H1 (cell line): ENCODE data around the gene QSOX2. TPM values are rescaled to one million over a fixed set of nuclear protein-coding genes. Genes with fewer than 3 reads are reported as not detected.
A peak's percentile ranks its signal among the peaks of the same experiment; 100 is the strongest.

Experiments
- CTCF ChIA-PET: fragments of 300-600 bp; sonication (Branson Sonifier 250); formaldehyde crosslinking; loops from one replicate; lab custom pipeline; 2021; ENCODE audit not compliant: partially characterized antibody; lab: Charles Lee
- POLR2A ChIA-PET: fragments of 300-600 bp; sonication (Branson Sonifier 250); formaldehyde crosslinking; loops from one replicate; lab custom pipeline; 2021; ENCODE audit warnings: inconsistent platforms; ENCODE audit not compliant: partially characterized antibody; lab: Charles Lee
- DNase-seq, 2 experiments: peaks; one replicate each; pipeline versions ENCODE4 v3.0.0 to v3.0.0-alpha.2; 2010 to 2022; ENCODE audit warnings: low spot score in 2 of 2, low read depth in 1 of 2, mixed read lengths in 1 of 2
- FAIRE-seq: peaks from 2 replicates; lab custom pipeline; 2011; peaks lifted over from hg19 to GRCh38; lab: Jason Lieb, UNC
- H2AFZ ChIP-seq: 2 replicates; pipeline ENCODE4 v1.8.1; 2012; ENCODE audit warnings: low read length, inconsistent platforms
- H2AK5ac ChIP-seq: 2 replicates; pipeline ENCODE4 v1.6.1; 2013; ENCODE audit warnings: low read depth, low read length
- H2BK120ac ChIP-seq: replicated peaks from 2 replicates; pipeline ENCODE3; 2013; ENCODE audit warnings: low read depth, low read length, inconsistent platforms
- H2BK12ac ChIP-seq: 2 replicates; pipeline ENCODE4 v1.6.1; 2013; ENCODE audit warnings: low read depth, low read length
- H2BK15ac ChIP-seq: 2 replicates; pipeline ENCODE4 v1.6.1; 2013; ENCODE audit warnings: low read length
- H2BK20ac ChIP-seq: 2 replicates; pipeline ENCODE4 v1.6.1; 2013; ENCODE audit warnings: low read length
- H2BK5ac ChIP-seq: 2 replicates; pipeline ENCODE4 v1.6.1; 2013; ENCODE audit warnings: low read depth, low read length
- H3K14ac ChIP-seq: 2 replicates; pipeline ENCODE4 v1.6.1; 2013; ENCODE audit warnings: inconsistent platforms; ENCODE audit not compliant: insufficient read length
- H3K18ac ChIP-seq: 2 replicates; pipeline ENCODE4 v1.6.1; 2013; ENCODE audit warnings: low read length; ENCODE audit errors: extremely low read depth
- H3K23ac ChIP-seq: 2 replicates; pipeline ENCODE4 v1.6.1; 2013; ENCODE audit warnings: inconsistent platforms; ENCODE audit not compliant: insufficient read length
- H3K23me2 ChIP-seq: 2 replicates; pipeline ENCODE4 v1.6.1; 2013; ENCODE audit warnings: low read depth, low read length
- H3K27ac ChIP-seq: 2 replicates; pipeline ENCODE4 v1.6.1; 2011; ENCODE audit warnings: low read depth, low read length, inconsistent platforms
- H3K27me3 ChIP-seq, 4 experiments: replicated peaks in 1 of 4; 1 replicate in 1 of 4; 2 replicates in 3 of 4; pipeline versions ENCODE4 v1.6.1 to v1.8.1; 2011 to 2013; ENCODE audit warnings: low read length in 3 of 4, mild to moderate bottlenecking in 3 of 4, inconsistent platforms in 2 of 4, mixed read lengths in 2 of 4, moderate library complexity in 1 of 4; ENCODE audit not compliant: control insufficient read depth in 3 of 4, insufficient read depth in 3 of 4; ENCODE audit errors: extremely low read depth in 1 of 4
- H3K36me3 ChIP-seq, 4 experiments: 2 replicates each; pipeline versions ENCODE4 v1.6.1 to v1.8.1; 2011 to 2013; ENCODE audit warnings: mild to moderate bottlenecking in 4 of 4, low read length in 3 of 4, moderate library complexity in 2 of 4, control low read depth in 1 of 4, inconsistent platforms in 1 of 4; ENCODE audit not compliant: insufficient read depth in 4 of 4, control insufficient read depth in 2 of 4
- H3K4ac ChIP-seq: replicated peaks from 2 replicates; pipeline ENCODE3; 2013; ENCODE audit warnings: low read length, low read depth, mixed read lengths, inconsistent platforms; ENCODE audit not compliant: insufficient read length
- H3K4me1 ChIP-seq, 4 experiments: replicated peaks in 1 of 4; 1 replicate in 1 of 4; 2 replicates in 3 of 4; pipeline versions ENCODE4 v1.6.1 to v1.8.1; 2011 to 2013; ENCODE audit warnings: low read length in 3 of 4, inconsistent platforms in 2 of 4, mixed read lengths in 1 of 4; ENCODE audit not compliant: insufficient read depth in 4 of 4, control insufficient read depth in 3 of 4
- H3K4me2 ChIP-seq, 2 experiments: 2 replicates each; pipeline versions ENCODE4 v1.6.1 to v1.8.1; 2011 to 2013; ENCODE audit warnings: low read depth in 2 of 2, low read length in 2 of 2, control low read depth in 1 of 2, inconsistent platforms in 1 of 2, mild to moderate bottlenecking in 1 of 2; ENCODE audit not compliant: insufficient read depth in 1 of 2
- H3K4me3 ChIP-seq, 4 experiments: fragments of 200-600, 300-600 bp in 1 of 4; sonication (generic), shearing (Covaris generic), sonication (Bioruptor Twin) in 1 of 4; 2 replicates each; pipeline versions ENCODE4 v1.5.1 to v1.8.1; 2011 to 2016; ENCODE audit warnings: low read length in 4 of 4, low read depth in 3 of 4, control low read depth in 2 of 4, inconsistent platforms in 2 of 4, mild to moderate bottlenecking in 2 of 4, mixed read lengths in 1 of 4, moderate library complexity in 1 of 4; ENCODE audit not compliant: insufficient read depth in 2 of 4; ENCODE audit errors: extremely low read depth in 1 of 4
- H3K56ac ChIP-seq: replicated peaks from 2 replicates; pipeline ENCODE3; 2013; ENCODE audit warnings: low read depth, mild to moderate bottlenecking, mixed read lengths, low read length, inconsistent platforms; ENCODE audit not compliant: insufficient read length
- H3K79me1 ChIP-seq: 2 replicates; pipeline ENCODE4 v1.6.1; 2013; ENCODE audit warnings: low read depth, low read length, control low read depth
- H3K79me2 ChIP-seq, 2 experiments: 2 replicates each; pipeline versions ENCODE4 v1.6.1 to v1.8.1; 2012 to 2013; ENCODE audit warnings: low read length in 2 of 2, mild to moderate bottlenecking in 2 of 2, inconsistent platforms in 1 of 2; ENCODE audit not compliant: insufficient read depth in 2 of 2, control insufficient read depth in 1 of 2
- H3K9ac ChIP-seq, 4 experiments: replicated peaks in 1 of 4; 1 replicate in 1 of 4; 2 replicates in 3 of 4; pipeline versions ENCODE4 v1.6.1 to v1.8.1; 2011 to 2013; ENCODE audit warnings: low read depth in 3 of 4, low read length in 3 of 4, control low read depth in 2 of 4, mild to moderate bottlenecking in 2 of 4, moderate library complexity in 2 of 4, inconsistent platforms in 1 of 4; ENCODE audit errors: extremely low read depth in 1 of 4
- H3K9me3 ChIP-seq, 2 experiments: 2 replicates each; pipeline versions ENCODE4 v1.6.1 to v1.8.1; 2012 to 2013; ENCODE audit warnings: mild to moderate bottlenecking in 2 of 2, moderate library complexity in 2 of 2, control low read depth in 1 of 2, inconsistent platforms in 1 of 2, low read depth in 1 of 2, low read length in 1 of 2, mixed read lengths in 1 of 2; ENCODE audit not compliant: insufficient read depth in 2 of 2
- H4K20me1 ChIP-seq, 2 experiments: replicated peaks in 1 of 2; 2 replicates each; pipeline versions ENCODE3 to v1.8.1; 2011 to 2013; ENCODE audit warnings: inconsistent platforms in 2 of 2, low read length in 2 of 2, mild to moderate bottlenecking in 1 of 2; ENCODE audit not compliant: insufficient read depth in 2 of 2, control insufficient read depth in 1 of 2
- H4K5ac ChIP-seq: 2 replicates; pipeline ENCODE4 v1.6.1; 2013; ENCODE audit warnings: low read length, low read depth, mixed read lengths, inconsistent platforms; ENCODE audit not compliant: insufficient read length
- H4K8ac ChIP-seq: 2 replicates; pipeline ENCODE4 v1.8.0; 2013; ENCODE audit warnings: mild to moderate bottlenecking, moderate library complexity, low read length, inconsistent platforms; ENCODE audit not compliant: insufficient read depth; ENCODE audit errors: extremely low read depth
- H4K91ac ChIP-seq: replicated peaks from 2 replicates; pipeline ENCODE3; 2013; ENCODE audit warnings: low read length, mixed read lengths, inconsistent platforms; ENCODE audit not compliant: insufficient read length
- CBX5 ChIP-seq: fragments of 300-800, 300-1000 bp; sonication (generic); IDR thresholded peaks from 2 replicates; pipeline ENCODE4 v1.7.1; 2016; ENCODE audit warnings: antibody characterized with exemption, low read length, low read depth
- SAP30 ChIP-seq: fragments of 300-600 bp; sonication (generic); IDR thresholded peaks from 2 replicates; pipeline ENCODE4 v1.7.1; 2012; ENCODE audit warnings: low read length, moderate library complexity, mild to moderate bottlenecking, inconsistent platforms; ENCODE audit not compliant: insufficient read depth, insufficient replicate concordance
- WGBS, 2 experiments: shearing (Covaris generic) in 1 of 2; methylation state at CpG; one replicate each; pipeline versions ENCODE4 v1.1.6 to v1.1.7; 2013 to 2015; ENCODE audit warnings: low lambda C conversion rate in 2 of 2, mixed read lengths in 2 of 2, inconsistent platforms in 1 of 2, low coverage in 1 of 2, missing lambda C conversion rate in 1 of 2; ENCODE audit not compliant: insufficient replicate concordance in 2 of 2, insufficient coverage in 1 of 2, insufficient read length in 1 of 2; ENCODE audit errors: extremely low coverage in 1 of 2, missing lambda C conversion rate in 1 of 2; 5-methylcytosine and 5-hydroxymethylcytosine counted together
- polyA plus RNA-seq, 7 experiments: library from polyadenylated mRNA; depleted of rRNA in 3 of 7; stranded (reverse) in 5 of 7; unstranded in 2 of 7; fragments of >200 nt in 5 of 7; fragments of 200-250 nt in 2 of 7; gene quantifications; 1 replicate in 5 of 7; 2 replicates in 1 of 7; 4 replicates in 1 of 7; pipeline versions ENCODE4 v1.2.1 to v1.2.3, GENCODE V29; 2011 to 2013; ENCODE audit warnings: missing spikeins in 2 of 7, mixed read lengths in 2 of 7
- total RNA-seq: library from RNA; stranded (reverse); fragmentation: NEBNext Ultra II Directional; extraction: Animal tissue kit (Norgen Biotek cat#: 25700); gene quantifications from 2 replicates; pipeline ENCODE4 v1.2.1, GENCODE V29; 2021

QSOX2 gene
- total and polyA plus RNA-seq, 2 of the 8 experiments (the other 6 are each of a cell fraction or from before 2014, with no cell fraction given), result 18.0 to 28.6 TPM

- no peak overlapping the region for H4K91ac ChIP-seq
- H3K18ac ChIP-seq, result no peak overlapping the region
- FAIRE-seq (no peak), DNase-seq (no peak)
- no peak overlapping the region for H2BK15ac ChIP-seq
- ChIA-PET POLR2A (interaction anchor here (1.2 kb wide), 1 partner anchor 24 kb away, joined by 3 read pairs; no protein-coding TSS in a partner anchor), CTCF (interaction anchor here (0.7 to 6.7 kb wide), 25 partner anchors 11 to 136 kb away, joined by 3 to 52 read pairs (median 5); partner anchors contain the start of gene LHX3)
- H4K20me1 ChIP-seq, result peaks cover 26 to 31% of the 10 kb centered on the region in 2 experiments
- no peak overlapping the region for H3K4me3 ChIP-seq
- H2BK5ac ChIP-seq, result peak overlapping the region; percentile 67
- H3K9me3 ChIP-seq, result no peaks in the 10 kb centered on the region
- H2AK5ac ChIP-seq, result no peak overlapping the region
- no peak overlapping the region for H2BK12ac ChIP-seq
- 94% methylated on average over 30 of the region's 30 CpGs; no CpG with 5 or more reads in 1 of the 2 experiments for WGBS, 2 experiments
- H3K36me3 ChIP-seq, result peaks cover 0 to 2% (median 1%) of the 10 kb centered on the region in 4 experiments; a peak in 4 of 8 replicates
- H3K4me1 ChIP-seq, result no peaks in the 10 kb centered on the region; a peak in 1 of 7 replicates
- H3K14ac ChIP-seq, result no peak overlapping the region
- H2BK120ac ChIP-seq, result no peak overlapping the region
- TF ChIP-seq SAP30, result no peak
- TF ChIP-seq CBX5, result no peak
- no peak overlapping the region for H2AFZ ChIP-seq
- H3K79me2 ChIP-seq, result peaks cover 0 to 64% of the 10 kb centered on the region in 2 experiments; a peak in 2 of 4 replicates
- no peaks in the 10 kb centered on the region for H3K27me3 ChIP-seq
- no peak overlapping the region for H4K5ac ChIP-seq
- H3K4ac ChIP-seq, result no peak overlapping the region
- H3K27ac ChIP-seq, result no peak overlapping the region
- no peak overlapping the region for H3K23ac ChIP-seq
- H4K8ac ChIP-seq, result no peak overlapping the region
- no peaks in the 10 kb centered on the region for H3K23me2 ChIP-seq
- no peak overlapping the region for H2BK20ac ChIP-seq
- no peak overlapping the region for H3K4me2 ChIP-seq
- H3K79me1 ChIP-seq, result peaks cover 16% of the 10 kb centered on the region
- H3K56ac ChIP-seq, result no peak overlapping the region
- H3K9ac ChIP-seq, result no peak overlapping the region
Measured at GRCh38 chr9:136226680-136227407, 18.8 kb downstream of the QSOX2 start.
